Activated CD4-positive, alpha-beta memory T cell treated with anti-CD3 and anti-CD28 coated beads for 36 hours (primary cell): ENCODE results near the gene CCNYL1. TPM values are rescaled to one million over a fixed set of nuclear protein-coding genes. Genes with fewer than 3 reads are reported as not detected.
"Not testable (repeated sequence)": the region's sequence is repeated elsewhere in the genome, so short reads cannot be mapped to it uniquely, and the experiment has no call there.

Source experiments
- CTCF ChIA-PET: fragments of 350-600 bp; sonication (Branson Sonifier 250); formaldehyde crosslinking; loops from one replicate; lab custom pipeline; 2021; ENCODE audit warnings: antibody characterized with exemption, inconsistent platforms; lab: Charles Lee
- POLR2A ChIA-PET: fragments of 350-600 bp; sonication (Branson Sonifier 250); formaldehyde crosslinking; loops from one replicate; lab custom pipeline; 2021; ENCODE audit warnings: antibody characterized with exemption; lab: Charles Lee
- DNase-seq: peaks from one replicate; pipeline ENCODE4 v3.0.0-alpha.2; 2020
- H3K27ac Mint-ChIP-seq: one replicate; pipeline ENCODE4 v1.8.0; 2021; ENCODE audit warnings: mixed read lengths
- H3K27me3 Mint-ChIP-seq: one replicate; pipeline ENCODE4 v1.8.0; 2021; ENCODE audit warnings: mixed read lengths
- H3K36me3 Mint-ChIP-seq: one replicate; pipeline ENCODE4 v1.8.0; 2021; ENCODE audit warnings: mixed read lengths
- H3K4me1 Mint-ChIP-seq: one replicate; pipeline ENCODE4 v1.8.0; 2021; ENCODE audit warnings: low read depth, mixed read lengths
- H3K4me3 Mint-ChIP-seq: one replicate; pipeline ENCODE4 v1.8.0; 2021; ENCODE audit warnings: mild to moderate bottlenecking, mixed read lengths
- H3K9me3 Mint-ChIP-seq: one replicate; pipeline ENCODE4 v1.8.0; 2021; ENCODE audit warnings: mixed read lengths
- intact Hi-C: fragments of 100-400 bp; cut with micrococcal nuclease; formaldehyde crosslinking; loops from one replicate; pipeline ENCODE4 v1.15.1; 2023
- total RNA-seq, 2 experiments: library from RNA; stranded (reverse); gene quantifications; one replicate each; pipeline ENCODE4 v1.2.3, GENCODE V29; 2021

CCNYL1 gene
- total RNA-seq, 2 experiments from 2014 or later: 5.7 to 6.4 TPM

DNA sequence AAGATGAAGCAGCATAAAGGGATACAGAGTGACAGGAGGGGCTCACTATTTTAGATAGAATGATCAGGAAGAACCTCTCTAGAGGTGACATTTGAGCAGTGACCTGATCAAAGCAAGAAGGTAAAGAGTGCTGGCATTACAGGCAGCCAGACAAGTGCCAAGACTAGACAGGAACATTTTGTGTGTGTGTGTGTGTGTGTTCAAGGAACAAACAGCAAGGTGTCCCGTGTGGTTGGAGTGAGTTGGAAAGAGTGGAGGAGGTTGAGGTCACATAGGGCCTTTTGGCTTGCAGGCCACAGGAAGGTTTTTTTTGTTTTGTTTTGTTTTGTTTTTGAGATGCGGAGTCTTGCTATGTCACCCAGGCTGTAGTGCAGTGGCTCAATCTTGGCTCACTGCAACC, 32.6 kb downstream of the CCNYL1 start:
- no peaks in the 10 kb centered on the region for H3K4me1 Mint-ChIP-seq
- H3K27ac Mint-ChIP-seq: no peak overlapping the region
- POLR2A ChIA-PET: no interaction called here
- no peak overlapping the region for H3K4me3 Mint-ChIP-seq
- DNase-seq: no peak
- H3K36me3 Mint-ChIP-seq: no peaks in the 10 kb centered on the region
- H3K9me3 Mint-ChIP-seq: no peaks in the 10 kb centered on the region
- CTCF ChIA-PET: interaction anchor here (1.0 to 4.6 kb wide), 4 partner anchors 52 to 329 kb away, joined by 3 to 93 read pairs (median 24); no protein-coding TSS in a partner anchor
- H3K27me3 Mint-ChIP-seq: no peaks in the 10 kb centered on the region
- intact Hi-C loops: loop anchor here (10.0 kb wide), 1 partner anchor 331 kb away; no protein-coding TSS in a partner anchor

DNA sequence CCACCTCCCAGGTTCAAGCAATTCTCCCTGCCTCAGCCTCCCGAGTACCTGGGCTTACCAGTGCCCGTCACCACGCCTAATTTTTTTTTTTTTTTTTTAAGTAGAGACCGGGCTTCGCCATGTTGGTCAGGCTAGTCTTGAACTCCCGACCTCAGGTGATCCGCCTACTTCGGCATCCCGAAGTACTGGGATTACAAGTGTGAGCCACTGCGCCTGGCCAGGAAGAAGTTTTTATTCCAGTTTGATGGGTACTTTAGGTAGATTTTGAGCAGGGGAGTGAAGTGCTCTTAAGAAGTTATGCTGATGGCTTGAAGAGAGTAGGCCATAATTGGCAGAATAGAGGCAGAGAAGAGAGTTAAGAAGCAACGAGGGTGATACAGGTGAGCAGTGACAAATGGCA, 33.0 kb downstream of the CCNYL1 start:
- Mint-ChIP-seq H3K9me3 (no peaks in the 10 kb centered on the region), H3K27ac (no peak overlapping the region), H3K36me3 (no peaks in the 10 kb centered on the region), H3K4me1 (no peaks in the 10 kb centered on the region), H3K4me3 (no peak overlapping the region), H3K27me3 (no peaks in the 10 kb centered on the region)
- ChIA-PET POLR2A (no interaction called here), CTCF (interaction anchor here (1.1 to 4.6 kb wide), 3 partner anchors 290 to 328 kb away, joined by 3 to 93 read pairs (median 44); no protein-coding TSS in a partner anchor)
- no peak for DNase-seq
- intact Hi-C loops: loop anchor here (10.0 kb wide), 1 partner anchor 330 kb away; no protein-coding TSS in a partner anchor

DNA sequence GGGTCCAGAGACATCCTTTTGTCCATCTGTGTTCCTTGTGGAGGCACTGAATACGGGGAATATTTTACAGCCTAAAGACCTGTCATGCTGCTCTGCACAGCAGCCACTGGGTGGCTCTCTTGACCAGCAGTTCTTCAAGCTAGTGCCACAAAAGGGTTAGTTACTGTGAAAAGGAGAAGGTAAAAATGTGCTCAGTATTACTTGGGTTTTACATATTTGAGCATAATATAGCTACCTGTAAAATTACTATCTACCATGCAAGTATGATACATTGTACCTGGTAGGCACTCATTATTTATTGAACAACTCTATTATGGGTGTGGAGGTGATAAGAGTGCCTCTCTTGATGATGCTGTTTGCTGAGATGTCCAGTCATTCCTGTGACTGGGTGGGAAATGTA, 34.7 kb downstream of the CCNYL1 start:
- POLR2A ChIA-PET: interaction anchor here (0.5 kb wide), 1 partner anchor 272 kb away, joined by 3 read pairs; no protein-coding TSS in a partner anchor

DNA sequence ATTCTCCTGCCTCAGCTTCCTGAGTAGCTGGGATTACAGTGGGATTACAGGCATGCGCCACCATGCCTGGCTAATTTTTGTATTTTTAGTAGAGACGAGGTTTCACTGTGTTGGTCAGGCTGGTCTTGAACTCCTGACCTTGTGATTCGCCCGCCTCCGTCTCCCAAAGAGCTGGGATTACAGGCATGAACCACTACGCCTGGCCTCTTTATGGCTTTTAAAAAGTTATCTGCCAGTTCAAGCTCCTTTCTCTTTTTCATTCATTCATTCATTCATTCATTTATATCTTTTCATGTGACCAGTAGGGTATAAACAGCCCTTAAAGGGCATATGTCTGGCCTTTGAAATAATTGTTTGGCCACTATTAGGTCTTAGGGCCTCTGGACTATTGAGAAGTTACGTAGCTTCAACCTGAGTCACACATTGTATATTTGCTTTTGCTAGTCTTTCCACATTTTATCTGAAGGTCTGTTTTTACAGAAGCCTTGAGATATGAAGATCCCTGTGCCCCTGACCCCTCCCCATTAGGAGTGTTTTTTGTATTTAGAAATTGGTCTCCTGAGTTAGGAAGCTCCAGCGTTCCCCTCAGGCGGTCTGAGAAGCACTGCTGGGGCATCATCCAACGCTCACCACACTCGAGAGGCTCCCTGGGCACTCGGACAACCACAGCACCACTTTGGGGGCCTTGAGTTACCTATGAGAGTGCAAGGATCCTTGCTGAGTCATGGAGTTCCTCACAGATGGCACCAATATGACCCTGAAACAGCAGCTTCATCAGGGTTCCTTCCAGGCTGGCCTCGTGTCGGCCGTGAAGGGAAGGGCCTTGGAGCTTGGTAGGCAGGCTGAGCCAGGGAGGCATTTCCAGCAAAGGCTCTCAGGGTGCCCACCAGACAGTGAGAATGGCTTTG, 36.5 kb downstream of the CCNYL1 start:
- DNase-seq: no peak
- H3K4me1 Mint-ChIP-seq: no peaks in the 10 kb centered on the region
- H3K36me3 Mint-ChIP-seq: peaks cover 5% of the 10 kb centered on the region
- intact Hi-C loops: loop anchor here (2.0 to 10.0 kb wide), 2 partner anchors 225 to 327 kb away; no protein-coding TSS in a partner anchor
- no peak overlapping the region for H3K27ac Mint-ChIP-seq
- POLR2A ChIA-PET: interaction anchor here (0.6 kb wide), 1 partner anchor 291 kb away, joined by 3 read pairs; no protein-coding TSS in a partner anchor
- H3K27me3 Mint-ChIP-seq: no peaks in the 10 kb centered on the region
- CTCF ChIA-PET: interaction anchor here (0.8 to 4.5 kb wide), 4 partner anchors 22 to 312 kb away, joined by 3 to 33 read pairs (median 8); partner anchors contain the start of gene FZD5
- H3K4me3 Mint-ChIP-seq: no peak overlapping the region
- H3K9me3 Mint-ChIP-seq: no peaks in the 10 kb centered on the region

More for the DNA sequence above, 34.7 kb downstream of the CCNYL1 start:
- H3K4me3 Mint-ChIP-seq: no peak overlapping the region
- H3K36me3 Mint-ChIP-seq: peaks cover 3% of the 10 kb centered on the region
- DNase-seq: peak; percentile 56
- H3K27ac Mint-ChIP-seq: no peak overlapping the region
- no peaks in the 10 kb centered on the region for H3K4me1 Mint-ChIP-seq
- CTCF ChIA-PET: interaction anchor here (0.6 to 4.6 kb wide), 27 partner anchors 9 to 340 kb away, joined by 3 to 93 read pairs (median 3); no protein-coding TSS in a partner anchor
- no peaks in the 10 kb centered on the region for H3K27me3 Mint-ChIP-seq
- H3K9me3 Mint-ChIP-seq: no peaks in the 10 kb centered on the region
- intact Hi-C loops: loop anchor here (1.0 to 10.0 kb wide), 4 partner anchors 227 to 329 kb away; no protein-coding TSS in a partner anchor

DNA sequence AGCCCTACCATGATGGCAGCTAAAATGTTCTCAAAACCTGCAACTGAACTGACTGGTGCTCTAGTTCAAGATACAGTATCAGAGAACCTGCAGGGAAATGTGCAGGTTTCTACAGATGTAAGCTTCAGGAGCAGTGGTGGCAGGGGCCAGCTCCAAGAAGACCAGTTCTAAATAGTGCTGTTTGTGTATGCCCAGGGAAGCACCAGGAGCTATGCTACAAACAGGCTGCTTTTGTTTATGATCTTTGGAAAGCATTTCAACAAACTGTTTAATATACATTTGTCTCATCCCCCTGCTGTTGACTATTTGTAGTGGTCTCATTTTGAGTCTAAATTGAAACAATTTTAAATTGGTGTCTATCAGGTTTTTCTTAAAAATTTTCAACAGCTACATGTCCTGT, 37.6 kb downstream of the CCNYL1 start:
- DNase-seq: no peak
- H3K27me3 Mint-ChIP-seq: no peaks in the 10 kb centered on the region
- ChIA-PET CTCF (interaction anchor here (0.8 to 4.5 kb wide), 3 partner anchors 21 to 292 kb away, joined by 3 to 33 read pairs (median 13); partner anchors contain the start of gene FZD5), POLR2A (no interaction called here)
- H3K27ac Mint-ChIP-seq: no peak overlapping the region
- H3K9me3 Mint-ChIP-seq: no peaks in the 10 kb centered on the region
- H3K4me1 Mint-ChIP-seq: no peaks in the 10 kb centered on the region
- peaks cover 8% of the 10 kb centered on the region for H3K36me3 Mint-ChIP-seq
- H3K4me3 Mint-ChIP-seq: no peak overlapping the region
- intact Hi-C loops: loop anchor here (10.0 kb wide), 1 partner anchor 326 kb away; no protein-coding TSS in a partner anchor

DNA sequence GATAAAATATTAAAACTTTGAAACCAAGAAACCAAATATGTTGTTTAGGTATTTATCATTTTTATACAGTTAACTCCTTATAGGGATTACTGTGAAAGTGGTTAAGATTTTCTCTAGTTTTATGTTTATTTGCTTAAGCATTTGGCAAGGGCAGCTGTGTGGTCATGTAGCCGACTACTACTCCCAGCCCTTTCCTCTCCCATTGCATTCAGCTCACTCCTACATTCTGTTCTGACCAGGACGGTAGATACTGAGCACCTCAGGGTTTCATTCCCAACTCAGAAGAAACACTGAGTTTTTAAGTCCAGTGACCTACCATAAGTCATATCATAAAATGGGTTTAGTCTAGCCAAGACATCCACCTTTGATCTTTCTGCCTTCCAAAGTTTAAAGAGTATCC, 38.4 kb downstream of the CCNYL1 start:
- Mint-ChIP-seq H3K9me3 (no peaks in the 10 kb centered on the region), H3K27ac (no peak overlapping the region), H3K36me3 (peaks cover 8% of the 10 kb centered on the region), H3K27me3 (no peaks in the 10 kb centered on the region), H3K4me1 (no peaks in the 10 kb centered on the region), H3K4me3 (no peak overlapping the region)
- ChIA-PET POLR2A (no interaction called here), CTCF (interaction anchor here (4.5 kb wide), 1 partner anchor 291 kb away, joined by 33 read pairs; no protein-coding TSS in a partner anchor)
- DNase-seq: no peak
- intact Hi-C loops: loop anchor here (10.0 kb wide), 1 partner anchor 325 kb away; no protein-coding TSS in a partner anchor

DNA sequence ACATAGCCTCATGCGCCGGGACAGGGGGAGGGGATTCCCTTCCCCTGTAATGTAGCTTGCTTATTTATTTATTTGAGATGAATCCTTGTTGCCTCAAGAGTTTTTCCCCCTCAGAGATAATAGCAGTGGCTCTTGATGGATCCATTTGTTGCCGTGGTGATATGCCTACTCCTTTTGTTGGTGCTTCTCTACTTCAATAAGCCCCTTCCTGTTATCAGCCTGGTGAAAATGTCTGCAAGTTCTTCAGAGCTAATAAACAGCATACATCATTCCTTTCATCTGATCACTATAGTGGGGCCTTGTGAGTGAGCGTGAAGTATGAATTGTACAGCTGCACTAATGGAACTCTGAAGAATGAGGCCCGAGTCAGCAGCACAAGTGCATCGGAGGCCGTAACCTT, 38.9 kb downstream of the CCNYL1 start:
- no peaks in the 10 kb centered on the region for H3K27me3 Mint-ChIP-seq
- peaks cover 8% of the 10 kb centered on the region for H3K36me3 Mint-ChIP-seq
- ChIA-PET POLR2A (no interaction called here), CTCF (interaction anchor here (4.5 kb wide), 1 partner anchor 290 kb away, joined by 33 read pairs; no protein-coding TSS in a partner anchor)
- no peak overlapping the region for H3K27ac Mint-ChIP-seq
- no peak overlapping the region for H3K4me3 Mint-ChIP-seq
- H3K4me1 Mint-ChIP-seq: no peaks in the 10 kb centered on the region
- intact Hi-C loops: no loop called here
- no peak for DNase-seq
- H3K9me3 Mint-ChIP-seq: no peaks in the 10 kb centered on the region

DNA sequence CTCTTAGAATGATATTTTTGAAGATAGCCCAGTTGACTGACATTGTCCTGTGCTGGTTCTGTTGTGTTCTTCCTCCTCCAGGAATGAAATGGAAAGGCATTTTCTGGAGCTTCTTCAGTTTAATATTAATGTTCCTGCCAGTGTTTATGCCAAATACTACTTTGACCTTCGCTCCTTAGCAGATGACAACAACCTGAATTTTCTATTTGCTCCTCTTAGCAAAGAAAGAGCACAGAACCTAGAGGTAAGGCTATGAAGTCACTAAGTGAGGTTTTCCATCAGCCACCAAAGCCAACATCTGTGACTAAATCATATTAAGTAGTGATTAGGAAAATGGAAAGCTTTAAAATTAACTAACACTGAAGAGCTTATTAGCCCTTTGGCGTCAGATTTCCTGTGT, 39.4 kb downstream of the CCNYL1 start:
- intact Hi-C loops: no loop called here
- H3K27ac Mint-ChIP-seq: no peak overlapping the region
- H3K4me1 Mint-ChIP-seq: no peaks in the 10 kb centered on the region
- H3K36me3 Mint-ChIP-seq: peaks cover 8% of the 10 kb centered on the region
- H3K4me3 Mint-ChIP-seq: no peak overlapping the region
- no peak for DNase-seq
- no peaks in the 10 kb centered on the region for H3K9me3 Mint-ChIP-seq
- H3K27me3 Mint-ChIP-seq: no peaks in the 10 kb centered on the region
- ChIA-PET CTCF (interaction anchor here (4.5 kb wide), 1 partner anchor 290 kb away, joined by 33 read pairs; no protein-coding TSS in a partner anchor), POLR2A (no interaction called here)

DNA sequence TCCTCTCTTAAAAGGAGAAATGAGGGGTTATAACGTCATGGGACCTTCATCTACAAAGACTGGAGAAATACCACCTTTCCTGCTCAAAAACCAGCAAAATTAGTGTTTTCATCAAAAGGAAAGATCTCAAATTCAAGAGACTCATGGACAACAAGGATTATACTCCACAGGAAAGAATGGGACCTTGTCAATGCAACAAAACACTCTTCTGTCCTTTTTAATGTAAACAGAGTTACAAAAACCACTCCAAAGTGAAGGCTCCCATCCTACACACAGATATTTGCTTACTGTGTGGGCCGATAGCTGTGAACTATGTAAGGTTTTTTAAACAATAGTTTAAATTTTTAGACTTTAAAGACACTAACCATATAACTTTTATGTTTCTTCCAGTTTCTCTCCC, 42.2 kb downstream of the CCNYL1 start:
- DNase-seq, H3K4me1 Mint-ChIP-seq, H3K36me3 Mint-ChIP-seq, H3K27ac Mint-ChIP-seq, H3K9me3 Mint-ChIP-seq, H3K27me3 Mint-ChIP-seq, H3K4me3 Mint-ChIP-seq, POLR2A ChIA-PET, intact Hi-C loops: not testable (repeated sequence)
- CTCF ChIA-PET: interaction anchor here (1.1 kb wide), 1 partner anchor 287 kb away, joined by 3 read pairs; no protein-coding TSS in a partner anchor

DNA sequence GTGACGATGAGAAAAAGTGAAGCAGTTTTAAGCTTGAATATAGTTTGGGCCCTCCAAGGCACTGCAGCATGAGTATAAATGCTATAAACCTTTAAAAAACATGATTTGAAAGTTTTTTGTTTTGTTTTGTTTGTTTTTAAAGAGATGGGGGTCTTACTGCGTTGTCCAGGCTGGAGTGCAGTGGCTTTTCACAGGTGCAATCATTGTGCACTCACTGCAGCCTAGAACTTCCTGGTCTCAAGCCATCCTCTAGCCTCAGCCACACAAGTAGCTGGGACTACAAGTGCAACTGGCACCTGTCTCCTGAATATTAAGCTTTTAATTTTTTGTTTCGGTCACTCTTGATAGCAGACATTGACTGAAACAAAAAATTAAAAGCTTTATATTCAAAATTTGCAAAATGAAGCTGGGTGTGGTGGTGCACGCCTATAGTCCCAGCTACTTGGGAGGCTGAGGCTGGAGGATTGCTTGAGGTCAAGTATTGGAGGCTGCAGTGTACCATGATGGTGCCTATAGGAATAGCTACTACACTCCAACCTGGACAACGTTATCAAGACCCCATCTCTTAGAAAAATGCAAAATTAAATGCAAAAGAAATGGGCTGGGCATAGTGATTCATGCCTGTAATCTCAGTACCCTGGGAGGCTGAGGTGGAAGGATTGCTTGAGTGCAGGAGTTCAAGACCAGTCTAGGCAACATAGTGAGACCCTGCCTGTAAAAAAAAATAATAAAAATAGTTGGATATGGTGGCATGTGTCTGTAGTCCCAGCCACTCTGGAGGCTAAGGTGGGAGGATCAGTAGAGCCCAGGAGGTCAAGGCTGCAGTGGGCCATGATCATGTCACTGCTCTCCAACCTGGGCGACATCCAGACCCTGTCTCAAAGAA, 43.3 kb downstream of the CCNYL1 start:
- POLR2A ChIA-PET: no interaction called here
- Mint-ChIP-seq H3K4me1 (no peaks in the 10 kb centered on the region), H3K27me3 (no peaks in the 10 kb centered on the region), H3K4me3 (no peak overlapping the region), H3K36me3 (peaks cover 8% of the 10 kb centered on the region), H3K27ac (no peak overlapping the region), H3K9me3 (no peaks in the 10 kb centered on the region)
- no peak for DNase-seq
- CTCF ChIA-PET: no interaction called here
- intact Hi-C loops: no loop called here

DNA sequence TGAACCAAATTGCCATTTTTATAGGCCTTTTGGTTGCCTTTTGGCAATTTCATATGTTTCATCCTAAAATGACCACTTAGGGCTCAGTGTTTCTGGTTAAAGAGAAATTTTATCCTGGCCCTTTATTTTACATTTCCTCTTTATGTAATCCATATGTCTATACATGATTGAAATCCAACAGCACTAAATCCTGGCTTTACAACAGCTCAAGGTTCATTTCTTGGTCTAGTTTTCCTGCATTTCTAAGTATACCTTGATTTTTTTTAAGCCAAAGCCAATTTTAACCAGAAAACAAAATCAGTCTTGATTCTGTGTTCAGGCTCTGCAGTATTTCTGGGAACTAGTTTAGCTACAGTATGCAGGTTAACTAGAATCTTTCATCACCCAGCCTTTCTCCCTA, 46.6 kb downstream of the CCNYL1 start:
- H3K4me3 Mint-ChIP-seq: no peak overlapping the region
- DNase-seq: no peak
- peaks cover 4% of the 10 kb centered on the region for H3K36me3 Mint-ChIP-seq
- peaks cover 3% of the 10 kb centered on the region for H3K27me3 Mint-ChIP-seq
- CTCF ChIA-PET: no interaction called here
- intact Hi-C loops: no loop called here
- POLR2A ChIA-PET: no interaction called here
- H3K4me1 Mint-ChIP-seq: no peaks in the 10 kb centered on the region
- no peak overlapping the region for H3K27ac Mint-ChIP-seq
- no peaks in the 10 kb centered on the region for H3K9me3 Mint-ChIP-seq
